Activated CD8-positive, alpha-beta T cell treated with anti-CD3 and anti-CD28 coated beads for 36 hours (primary cell): Measurements from ENCODE around the gene SLC38A9. TPM values are rescaled to one million over a fixed set of nuclear protein-coding genes. Genes with fewer than 3 reads are reported as not detected.

Source experiments
- ATAC-seq: fragments of 200-7000 bp; cut with Tn5 transposase; one replicate; pipeline ENCODE4 v1.10.0; 2021; ENCODE audit warnings: mild to moderate bottlenecking, moderate library complexity
- CTCF ChIA-PET: fragments of 350-600 bp; sonication (Branson Sonifier 250); formaldehyde crosslinking; loops from one replicate; lab custom pipeline; 2021; ENCODE audit warnings: antibody characterized with exemption; lab: Charles Lee
- POLR2A ChIA-PET: fragments of 350-600 bp; sonication (Branson Sonifier 250); formaldehyde crosslinking; loops from one replicate; lab custom pipeline; 2021; ENCODE audit warnings: antibody characterized with exemption; lab: Charles Lee
- DNase-seq: peaks from one replicate; pipeline ENCODE4 v3.0.0-alpha.2; 2020
- H3K27ac Mint-ChIP-seq: one replicate; pipeline ENCODE4 v1.8.0; 2021; ENCODE audit warnings: mild to moderate bottlenecking, mixed read lengths
- H3K27me3 Mint-ChIP-seq: one replicate; pipeline ENCODE4 v1.8.0; 2021; ENCODE audit warnings: mixed read lengths
- H3K36me3 Mint-ChIP-seq: one replicate; pipeline ENCODE4 v1.8.0; 2021; ENCODE audit warnings: low read depth, mixed read lengths
- H3K4me1 Mint-ChIP-seq: one replicate; pipeline ENCODE4 v1.8.0; 2021; ENCODE audit warnings: low read depth, mixed read lengths
- H3K4me3 Mint-ChIP-seq: one replicate; pipeline ENCODE4 v1.8.0; 2021; ENCODE audit warnings: mild to moderate bottlenecking, moderate library complexity, mixed read lengths
- H3K9me3 Mint-ChIP-seq: one replicate; pipeline ENCODE4 v1.8.0; 2021; ENCODE audit warnings: mixed read lengths
- intact Hi-C: fragments of 100-400 bp; cut with micrococcal nuclease; formaldehyde crosslinking; loops from one replicate; pipeline ENCODE4 v1.10.0; 2022
- total RNA-seq, 2 experiments: library from RNA; stranded (reverse); gene quantifications; one replicate each; pipeline ENCODE4 v1.2.3, GENCODE V29; 2021
- TF ChIP-seq, protein P1 (sequence below): fragments of 200-600 bp; IDR thresholded peaks from one replicate; pipeline ENCODE4 v1.8.0; 2022; ENCODE audit warnings: antibody characterized with exemption, mild to moderate bottlenecking

SLC38A9 gene
- total RNA-seq, 2 experiments from 2014 or later: 11.4 to 12.0 TPM

DNA sequence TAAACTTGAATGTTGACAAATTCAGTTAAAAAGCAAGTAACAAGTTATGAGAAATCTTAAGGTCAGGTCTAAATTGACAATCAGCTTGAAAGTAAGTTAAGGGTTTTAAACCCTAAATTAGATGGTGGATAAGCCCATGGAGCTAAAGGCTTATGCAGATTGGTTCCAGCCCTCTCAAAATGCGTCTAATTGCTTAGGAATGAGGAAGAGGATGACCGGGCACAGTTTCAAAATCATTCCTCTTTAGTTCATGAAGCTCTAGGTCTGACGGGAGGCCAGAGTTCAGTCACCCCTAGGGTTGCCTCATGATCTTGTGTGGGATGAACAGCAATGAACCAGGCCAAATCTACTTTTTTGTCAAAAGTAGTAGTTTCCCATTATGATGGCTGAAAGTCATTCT is 75.4 kb downstream of the SLC38A9 start:
- DNase-seq: no peak
- no peak overlapping the region for H3K27ac Mint-ChIP-seq
- intact Hi-C loops: no loop called here
- H3K27me3 Mint-ChIP-seq: no peaks in the 10 kb centered on the region
- peaks cover 10% of the 10 kb centered on the region for H3K4me1 Mint-ChIP-seq
- H3K9me3 Mint-ChIP-seq: no peaks in the 10 kb centered on the region
- H3K4me3 Mint-ChIP-seq: no peak overlapping the region
- POLR2A ChIA-PET: interaction anchor here (1.1 kb wide), 1 partner anchor 33 kb away, joined by 5 read pairs; no protein-coding TSS in a partner anchor
- CTCF ChIA-PET: interaction anchor here (1.0 to 2.3 kb wide), 3 partner anchors 10 to 55 kb away, joined by 3 to 7 read pairs (median 3); no protein-coding TSS in a partner anchor
- TF ChIP-seq, protein P1, sequence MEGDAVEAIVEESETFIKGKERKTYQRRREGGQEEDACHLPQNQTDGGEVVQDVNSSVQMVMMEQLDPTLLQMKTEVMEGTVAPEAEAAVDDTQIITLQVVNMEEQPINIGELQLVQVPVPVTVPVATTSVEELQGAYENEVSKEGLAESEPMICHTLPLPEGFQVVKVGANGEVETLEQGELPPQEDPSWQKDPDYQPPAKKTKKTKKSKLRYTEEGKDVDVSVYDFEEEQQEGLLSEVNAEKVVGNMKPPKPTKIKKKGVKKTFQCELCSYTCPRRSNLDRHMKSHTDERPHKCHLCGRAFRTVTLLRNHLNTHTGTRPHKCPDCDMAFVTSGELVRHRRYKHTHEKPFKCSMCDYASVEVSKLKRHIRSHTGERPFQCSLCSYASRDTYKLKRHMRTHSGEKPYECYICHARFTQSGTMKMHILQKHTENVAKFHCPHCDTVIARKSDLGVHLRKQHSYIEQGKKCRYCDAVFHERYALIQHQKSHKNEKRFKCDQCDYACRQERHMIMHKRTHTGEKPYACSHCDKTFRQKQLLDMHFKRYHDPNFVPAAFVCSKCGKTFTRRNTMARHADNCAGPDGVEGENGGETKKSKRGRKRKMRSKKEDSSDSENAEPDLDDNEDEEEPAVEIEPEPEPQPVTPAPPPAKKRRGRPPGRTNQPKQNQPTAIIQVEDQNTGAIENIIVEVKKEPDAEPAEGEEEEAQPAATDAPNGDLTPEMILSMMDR: no peak
- H3K36me3 Mint-ChIP-seq: peaks cover 17% of the 10 kb centered on the region
- no peak for ATAC-seq

DNA sequence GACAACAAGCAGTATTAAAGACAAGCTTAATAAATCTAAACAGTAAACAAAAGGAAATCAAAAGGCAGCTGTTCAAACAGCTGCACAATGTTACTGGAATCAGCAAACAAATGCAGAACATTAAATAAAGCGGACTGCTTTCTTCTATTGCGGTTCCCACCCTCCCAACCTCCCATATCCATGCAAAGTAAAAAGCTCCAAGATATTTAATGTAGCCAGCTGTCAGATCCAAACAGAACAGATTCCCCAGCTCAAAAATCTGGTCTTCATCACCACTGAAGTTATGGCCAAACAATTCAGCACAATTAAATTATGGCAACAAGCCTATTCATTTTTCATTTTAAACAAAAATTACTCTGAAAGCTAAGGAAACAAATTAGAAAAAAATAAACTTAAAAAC is 75.9 kb downstream of the SLC38A9 start:
- POLR2A ChIA-PET: interaction anchor here (1.1 kb wide), 1 partner anchor 33 kb away, joined by 5 read pairs; no protein-coding TSS in a partner anchor
- intact Hi-C loops: no loop called here
- H3K27ac Mint-ChIP-seq: no peak overlapping the region

DNA sequence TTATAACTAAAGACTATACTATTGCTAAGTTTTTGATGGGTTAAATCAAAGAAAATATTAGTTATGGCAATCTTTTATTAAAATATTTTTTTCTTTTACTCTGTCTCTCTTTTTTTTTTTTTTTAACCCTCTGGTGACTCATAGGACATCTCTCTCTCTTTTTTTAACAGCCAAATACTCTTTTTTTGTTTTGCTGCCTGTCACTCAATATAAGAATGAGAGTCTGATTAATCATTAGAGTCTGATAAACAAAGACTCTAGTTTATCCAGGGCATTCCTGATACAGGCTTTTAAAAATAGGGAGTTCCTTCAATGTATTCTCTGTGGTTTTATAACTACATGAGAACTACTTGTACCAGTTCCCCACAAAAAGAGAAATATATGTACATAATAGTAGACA is 77.3 kb downstream of the SLC38A9 start:
- Mint-ChIP-seq H3K36me3 (peaks cover 19% of the 10 kb centered on the region), H3K27me3 (no peaks in the 10 kb centered on the region), H3K4me3 (no peak overlapping the region), H3K4me1 (peaks cover 10% of the 10 kb centered on the region), H3K27ac (no peak overlapping the region), H3K9me3 (no peaks in the 10 kb centered on the region)
- TF ChIP-seq, protein P1: no peak
- DNase-seq (no peak), ATAC-seq (no peak)
- POLR2A ChIA-PET: no interaction called here
- intact Hi-C loops: no loop called here
- CTCF ChIA-PET: no interaction called here

More for the DNA sequence above, 75.9 kb downstream of the SLC38A9 start:
- Mint-ChIP-seq H3K9me3 (no peaks in the 10 kb centered on the region), H3K4me1 (peaks cover 10% of the 10 kb centered on the region), H3K4me3 (no peak overlapping the region), H3K27me3 (no peaks in the 10 kb centered on the region), H3K36me3 (peaks cover 18% of the 10 kb centered on the region)
- TF ChIP-seq, protein P1: no peak
- CTCF ChIA-PET: interaction anchor here (1.0 to 2.3 kb wide), 3 partner anchors 10 to 56 kb away, joined by 3 to 7 read pairs (median 3); no protein-coding TSS in a partner anchor
- DNase-seq: no peak
- ATAC-seq: no peak

GRCh38 chr5:55634209-55634805 is 77.8 kb downstream of the SLC38A9 start:
- intact Hi-C loops: no loop called here
- Mint-ChIP-seq H3K4me3 (no peak overlapping the region), H3K4me1 (peaks cover 10% of the 10 kb centered on the region), H3K27ac (no peak overlapping the region), H3K36me3 (peaks cover 22% of the 10 kb centered on the region), H3K9me3 (no peaks in the 10 kb centered on the region), H3K27me3 (no peaks in the 10 kb centered on the region)
- ChIA-PET CTCF (no interaction called here), POLR2A (no interaction called here)
- no peak for DNase-seq
- TF ChIP-seq, protein P1: no peak
- ATAC-seq: no peak

DNA sequence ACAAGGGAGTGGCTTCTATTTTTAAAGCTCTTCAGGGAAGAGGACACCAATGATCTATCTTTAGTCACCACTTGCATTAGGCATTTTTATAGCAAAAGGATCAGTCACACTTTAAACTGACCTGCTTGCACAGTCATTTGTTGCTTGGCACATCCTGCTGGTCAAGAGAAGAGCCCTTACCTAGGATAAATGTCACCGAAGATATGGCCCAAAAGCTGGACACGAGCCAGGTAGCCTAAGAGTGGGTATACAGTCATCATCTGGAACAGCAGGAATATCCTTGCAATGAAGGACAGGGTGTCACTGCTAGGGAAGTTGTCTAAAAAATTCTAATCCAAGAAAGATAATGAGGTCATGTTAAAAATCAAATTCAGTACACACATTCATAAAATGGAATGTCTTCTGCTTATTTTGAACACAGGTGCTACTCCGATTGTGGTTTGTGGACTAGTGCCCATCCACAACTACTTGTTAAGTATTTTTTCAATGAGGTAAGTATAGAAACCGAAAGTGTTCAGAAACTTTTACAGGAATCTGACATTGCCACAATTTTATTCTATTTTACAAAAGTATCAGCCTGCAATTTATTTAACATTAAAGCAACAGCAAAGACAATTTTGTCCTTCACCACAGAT is 78.4 kb downstream of the SLC38A9 start:
- CTCF ChIA-PET: no interaction called here
- DNase-seq (peak; percentile 8), ATAC-seq (peak; percentile 42)
- H3K27me3 Mint-ChIP-seq: no peaks in the 10 kb centered on the region
- TF ChIP-seq, protein P1: no peak
- no peak overlapping the region for H3K27ac Mint-ChIP-seq
- H3K4me1 Mint-ChIP-seq: peaks cover 10% of the 10 kb centered on the region
- H3K36me3 Mint-ChIP-seq: peaks cover 20% of the 10 kb centered on the region
- intact Hi-C loops: no loop called here
- no peaks in the 10 kb centered on the region for H3K9me3 Mint-ChIP-seq
- POLR2A ChIA-PET: no interaction called here
- no peak overlapping the region for H3K4me3 Mint-ChIP-seq
